Measurements from ENCODE around the gene ADAMTSL1.

DNA sequence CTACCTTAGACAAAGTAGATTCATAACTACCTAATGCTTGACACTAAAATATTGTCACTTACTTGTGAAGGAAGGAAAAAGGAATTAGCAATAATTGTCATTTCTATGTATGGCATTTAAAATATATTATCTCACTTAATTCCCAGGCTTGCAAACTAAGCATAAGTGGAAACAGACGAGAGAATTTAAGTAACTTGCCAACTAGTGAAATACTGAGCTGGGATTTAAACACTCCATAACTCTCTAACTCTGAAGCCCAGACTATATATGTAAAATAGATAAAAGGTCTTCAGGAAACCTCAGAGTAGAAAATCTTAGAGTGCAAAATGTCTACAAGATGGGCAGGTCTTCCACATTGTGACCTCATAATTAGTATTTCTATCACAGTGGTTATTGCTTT, 301.3 kb downstream of the ADAMTSL1 start:
- TF ChIP-seq, protein P1, sequence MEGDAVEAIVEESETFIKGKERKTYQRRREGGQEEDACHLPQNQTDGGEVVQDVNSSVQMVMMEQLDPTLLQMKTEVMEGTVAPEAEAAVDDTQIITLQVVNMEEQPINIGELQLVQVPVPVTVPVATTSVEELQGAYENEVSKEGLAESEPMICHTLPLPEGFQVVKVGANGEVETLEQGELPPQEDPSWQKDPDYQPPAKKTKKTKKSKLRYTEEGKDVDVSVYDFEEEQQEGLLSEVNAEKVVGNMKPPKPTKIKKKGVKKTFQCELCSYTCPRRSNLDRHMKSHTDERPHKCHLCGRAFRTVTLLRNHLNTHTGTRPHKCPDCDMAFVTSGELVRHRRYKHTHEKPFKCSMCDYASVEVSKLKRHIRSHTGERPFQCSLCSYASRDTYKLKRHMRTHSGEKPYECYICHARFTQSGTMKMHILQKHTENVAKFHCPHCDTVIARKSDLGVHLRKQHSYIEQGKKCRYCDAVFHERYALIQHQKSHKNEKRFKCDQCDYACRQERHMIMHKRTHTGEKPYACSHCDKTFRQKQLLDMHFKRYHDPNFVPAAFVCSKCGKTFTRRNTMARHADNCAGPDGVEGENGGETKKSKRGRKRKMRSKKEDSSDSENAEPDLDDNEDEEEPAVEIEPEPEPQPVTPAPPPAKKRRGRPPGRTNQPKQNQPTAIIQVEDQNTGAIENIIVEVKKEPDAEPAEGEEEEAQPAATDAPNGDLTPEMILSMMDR (IDR thresholded peaks at IDR 0.05 in 2 of 3, conservative IDR thresholded peaks at IDR 0.05 in 1 of 3; ENCODE audit: insufficient read depth in 2 of 3, low read depth in 1 of 3, low read length in 3 of 3) = no peak
- TF ChIP-seq YY1 (IDR thresholded peaks at IDR 0.05; ENCODE audit: borderline replicate concordance in 1 of 3, control insufficient read depth in 1 of 3, extremely low read depth in 1 of 3, insufficient read depth in 3 of 3, insufficient read length in 1 of 3, insufficient replicate concordance in 2 of 3, low read depth in 1 of 3, low read length in 2 of 3) (no peak), RAD21 (CRISPR knock-in tag; conservative IDR thresholded peaks at IDR 0.05 in 1 of 2, IDR thresholded peaks at IDR 0.05 in 1 of 2) (no peak), CHD7 (IDR thresholded peaks at IDR 0.05; ENCODE audit: low read depth, low read length) (no peak), ZNF311 (CRISPR knock-in tag; IDR thresholded peaks at IDR 0.05) (no peak), CBX1 (IDR thresholded peaks at IDR 0.05; ENCODE audit: low read depth) (no peak), E2F3 (CRISPR knock-in tag; IDR thresholded peaks at IDR 0.05) (no peak), E2F8 (IDR thresholded peaks at IDR 0.05; ENCODE audit: low read depth, partially characterized antibody) (no peak), GABPA (tag; conservative IDR thresholded peaks at IDR 0.05; ENCODE audit: low read depth) (no peak), RFX1 (IDR thresholded peaks at IDR 0.05) (no peak), CC2D1A (IDR thresholded peaks at IDR 0.05) (no peak), EHMT2 (IDR thresholded peaks at IDR 0.05) (no peak), FOXK1 (CRISPR knock-in tag; IDR thresholded peaks at IDR 0.05; ENCODE audit: borderline replicate concordance) (no peak)

Measured in K562 (cell line).